Left renal cortex interstitium (tissue), 4 donors: Measurements from ENCODE around the gene MAP1B. TPM values are rescaled to one million over a fixed set of nuclear protein-coding genes. Genes with fewer than 3 reads are reported as not detected.

Source experiments
- DNase-seq, 4 donors: peaks; one replicate each; pipeline ENCODE4 v3.0.0-alpha.2; 2013; ENCODE audit warnings: low read depth in 4 of 4, low spot score in 2 of 4, missing footprints in 1 of 4
- polyA plus RNA-seq, 4 donors: library from polyadenylated mRNA; unstranded; fragments of 120-200 nt; gene quantifications; one replicate each; pipeline ENCODE4 v1.2.1, GENCODE V29; 2013; ENCODE audit not compliant: insufficient read length in 4 of 4

MAP1B gene
- polyA plus RNA-seq, 4 donors: 12.0 to 19.7 (median 12.7) TPM

- no peak for DNase-seq
These were observed 104.9 kb downstream of the MAP1B start for GRCh38 chr5:72212171-72212570.

GRCh38 chr5:72213482-72213881 is 106.2 kb downstream of the MAP1B start:
- no peak for DNase-seq

- no peak for DNase-seq
These were observed 106.9 kb downstream of the MAP1B start for GRCh38 chr5:72214168-72214567.

- no peak for DNase-seq
These were observed 109.5 kb downstream of the MAP1B start for GRCh38 chr5:72216756-72217155.

- DNase-seq: no peak
These were observed 113.8 kb downstream of the MAP1B start for GRCh38 chr5:72221099-72221498.

GRCh38 chr5:72221541-72221940 is 114.3 kb downstream of the MAP1B start:
- DNase-seq: no peak

GRCh38 chr5:72222521-72222920 is 115.2 kb downstream of the MAP1B start:
- DNase-seq: no peak

GRCh38 chr5:72223371-72223770 is 116.1 kb downstream of the MAP1B start:
- DNase-seq: no peak

GRCh38 chr5:72224946-72225463 is 117.7 kb downstream of the MAP1B start:
- DNase-seq: no peak

GRCh38 chr5:72225741-72226140 is 118.5 kb downstream of the MAP1B start:
- no peak for DNase-seq

GRCh38 chr5:72226950-72227349 is 119.7 kb downstream of the MAP1B start:
- no peak for DNase-seq

GRCh38 chr5:72228960-72229359 is 121.7 kb downstream of the MAP1B start:
- no peak for DNase-seq

GRCh38 chr5:72231991-72232703 is 124.9 kb downstream of the MAP1B start:
- no peak for DNase-seq

GRCh38 chr5:72232838-72233237 is 125.6 kb downstream of the MAP1B start:
- DNase-seq: no peak

GRCh38 chr5:72233835-72234234 is 126.6 kb downstream of the MAP1B start:
- DNase-seq: no peak

GRCh38 chr5:72234265-72234700 is 127.0 kb downstream of the MAP1B start:
- no peak for DNase-seq

GRCh38 chr5:72234868-72235267 is 127.6 kb downstream of the MAP1B start:
- DNase-seq: no peak

- no peak for DNase-seq
These were observed 128.4 kb downstream of the MAP1B start for GRCh38 chr5:72235725-72236124.

GRCh38 chr5:72237415-72237814 is 130.1 kb downstream of the MAP1B start:
- DNase-seq: no peak

- no peak for DNase-seq
These were observed 130.6 kb downstream of the MAP1B start for GRCh38 chr5:72237879-72238278.

GRCh38 chr5:72238712-72239445 is 131.6 kb downstream of the MAP1B start:
- DNase-seq: no peak
